ENCODE results near the gene PPP1R13B. TPM values are rescaled to one million over a fixed set of nuclear protein-coding genes. Genes with fewer than 3 reads are reported as not detected.

Gene PPP1R13B
- total RNA-seq, 3 donors from 2014 or later = 6.8 to 11.8 (median 9.7) TPM

DNA sequence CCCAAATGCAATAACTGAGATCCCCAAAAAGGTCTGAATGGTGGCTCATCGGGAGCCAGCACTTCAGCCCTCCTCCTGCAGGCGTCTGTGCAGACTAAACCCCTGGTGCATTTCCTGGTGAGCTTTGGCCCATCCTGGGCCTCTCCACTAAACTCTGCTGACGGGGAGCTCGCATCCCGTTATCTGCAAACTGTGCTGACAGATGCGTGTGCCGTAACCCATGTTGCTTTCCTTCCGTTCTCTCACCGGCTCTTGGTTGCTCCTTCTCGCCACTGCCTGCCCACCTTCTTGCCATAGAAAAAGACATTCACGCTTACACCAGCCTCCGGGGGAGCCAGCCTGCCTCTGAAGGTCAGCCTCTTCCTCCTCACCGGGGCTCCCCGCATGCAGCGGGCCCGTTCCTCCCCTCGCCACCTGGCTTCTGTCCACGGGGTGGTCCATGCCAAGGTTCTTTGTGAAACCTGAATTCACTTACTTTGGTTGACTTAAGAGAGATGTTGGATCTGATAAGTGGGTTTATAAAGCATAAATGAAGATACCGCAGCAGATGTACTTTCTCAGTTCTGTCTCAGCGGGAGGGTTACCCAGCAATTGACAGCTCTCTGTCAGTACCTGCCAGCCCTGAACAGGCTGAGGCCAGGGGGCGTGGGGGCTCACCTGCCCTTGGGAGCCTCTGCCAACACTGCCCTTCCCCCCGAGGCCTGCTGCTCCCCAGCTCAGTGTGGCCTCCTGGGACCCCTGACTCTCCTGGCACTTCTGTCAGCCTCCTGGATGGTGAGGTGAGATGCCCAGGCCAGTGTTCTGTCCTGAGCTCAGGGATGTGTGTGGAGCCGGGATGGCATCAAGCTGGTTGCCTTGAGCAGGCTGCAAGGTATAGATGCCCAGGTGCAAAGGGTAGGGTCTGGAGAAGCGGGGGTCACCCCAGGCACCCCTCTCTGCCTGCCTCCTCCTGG, 117.6 kb downstream of the PPP1R13B start:
- no peak overlapping the region for H3K4me3 Mint-ChIP-seq
- H3K9me3 Mint-ChIP-seq = no peaks in the 10 kb centered on the region
- ATAC-seq = no peak
- no peaks in the 10 kb centered on the region for H3K4me1 Mint-ChIP-seq (ENCODE audit: low read depth)
- DNase-seq = no peak
- H3K36me3 Mint-ChIP-seq (ENCODE audit: insufficient read depth) = peaks cover 13% of the 10 kb centered on the region
- no peaks in the 10 kb centered on the region for H3K27me3 Mint-ChIP-seq (ENCODE audit: low read depth)

GRCh38 chr14:103728721-103729120, 118.7 kb downstream of the PPP1R13B start:
- no peak for ATAC-seq

DNA sequence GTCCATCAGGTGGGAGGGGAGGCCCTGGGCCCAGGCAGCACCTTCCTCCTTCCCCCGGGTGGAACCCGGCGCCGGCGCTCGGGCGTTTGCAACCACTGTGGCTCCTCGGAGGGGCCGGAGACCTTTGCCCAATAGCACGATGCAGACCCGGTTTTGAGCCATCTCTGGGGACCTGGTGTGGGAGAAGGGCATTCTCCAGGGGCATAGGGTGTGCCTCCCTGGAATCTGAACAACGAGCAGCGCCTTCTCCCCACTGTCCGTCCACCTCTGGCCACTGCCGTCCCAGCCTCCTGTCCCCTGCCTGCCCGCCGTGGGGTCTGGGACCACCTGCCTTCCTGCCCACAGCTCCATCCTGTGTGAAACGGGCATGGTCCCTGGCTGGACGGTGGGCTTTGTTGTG, 119.2 kb downstream of the PPP1R13B start:
- Mint-ChIP-seq H3K36me3 (ENCODE audit: insufficient read depth) (peaks cover 13% of the 10 kb centered on the region), H3K9me3 (no peaks in the 10 kb centered on the region), H3K4me1 (ENCODE audit: low read depth) (no peaks in the 10 kb centered on the region), H3K27me3 (ENCODE audit: low read depth) (no peaks in the 10 kb centered on the region), H3K4me3 (no peak overlapping the region)
- ATAC-seq (no peak), DNase-seq (no peak)

More at GRCh38 chr14:103728721-103729120, 118.7 kb downstream of the PPP1R13B start:
- H3K36me3 Mint-ChIP-seq (ENCODE audit: insufficient read depth) = peaks cover 13% of the 10 kb centered on the region
- no peaks in the 10 kb centered on the region for H3K9me3 Mint-ChIP-seq
- no peaks in the 10 kb centered on the region for H3K4me1 Mint-ChIP-seq (ENCODE audit: low read depth)
- no peaks in the 10 kb centered on the region for H3K27me3 Mint-ChIP-seq (ENCODE audit: low read depth)
- DNase-seq = no peak
- H3K4me3 Mint-ChIP-seq = no peak overlapping the region

DNA sequence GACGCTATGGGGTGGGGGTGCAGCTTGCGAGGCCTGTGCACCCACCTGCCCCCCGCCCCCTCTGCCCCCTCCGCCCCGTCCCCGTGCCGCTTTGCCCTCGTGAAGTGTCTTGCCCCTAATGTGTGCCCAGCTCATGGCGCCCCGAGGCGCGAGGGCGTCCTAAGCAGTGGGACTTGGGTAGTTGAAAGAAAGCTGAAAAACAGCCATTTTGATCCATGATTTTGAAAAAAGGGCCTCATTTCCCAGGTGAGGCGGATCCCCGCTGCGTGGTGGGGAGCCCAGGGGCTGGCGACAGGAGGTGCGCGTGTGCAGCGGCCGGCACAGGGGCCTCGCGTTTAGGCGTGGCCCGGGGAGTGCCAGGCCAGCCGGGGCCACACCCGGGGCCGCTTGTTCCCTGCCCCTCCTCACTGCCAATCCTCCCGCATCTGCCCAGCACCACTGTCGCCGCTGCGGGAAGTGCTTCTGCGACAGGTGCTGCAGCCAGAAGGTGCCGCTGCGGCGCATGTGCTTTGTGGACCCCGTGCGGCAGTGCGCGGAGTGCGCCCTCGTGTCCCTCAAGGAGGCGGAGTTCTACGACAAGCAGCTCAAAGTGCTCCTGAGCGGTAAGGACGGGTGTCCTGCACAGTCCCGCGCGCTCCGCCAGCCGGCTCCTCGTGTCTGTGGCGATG, 119.9 kb downstream of the PPP1R13B start:
- Mint-ChIP-seq H3K4me3 (no peak overlapping the region), H3K9me3 (no peaks in the 10 kb centered on the region), H3K27me3 (ENCODE audit: low read depth) (no peaks in the 10 kb centered on the region), H3K4me1 (ENCODE audit: low read depth) (peaks cover 1% of the 10 kb centered on the region), H3K36me3 (ENCODE audit: insufficient read depth) (peaks cover 9% of the 10 kb centered on the region)
- ATAC-seq = no peak
- DNase-seq = no peak

GRCh38 chr14:103726474-103726873, 120.9 kb downstream of the PPP1R13B start:
- no peak for ATAC-seq
- DNase-seq = no peak
- Mint-ChIP-seq H3K4me1 (ENCODE audit: low read depth) (peaks cover 6% of the 10 kb centered on the region), H3K4me3 (no peak overlapping the region), H3K36me3 (ENCODE audit: insufficient read depth) (peaks cover 9% of the 10 kb centered on the region), H3K27me3 (ENCODE audit: low read depth) (no peaks in the 10 kb centered on the region), H3K9me3 (no peaks in the 10 kb centered on the region)

DNA sequence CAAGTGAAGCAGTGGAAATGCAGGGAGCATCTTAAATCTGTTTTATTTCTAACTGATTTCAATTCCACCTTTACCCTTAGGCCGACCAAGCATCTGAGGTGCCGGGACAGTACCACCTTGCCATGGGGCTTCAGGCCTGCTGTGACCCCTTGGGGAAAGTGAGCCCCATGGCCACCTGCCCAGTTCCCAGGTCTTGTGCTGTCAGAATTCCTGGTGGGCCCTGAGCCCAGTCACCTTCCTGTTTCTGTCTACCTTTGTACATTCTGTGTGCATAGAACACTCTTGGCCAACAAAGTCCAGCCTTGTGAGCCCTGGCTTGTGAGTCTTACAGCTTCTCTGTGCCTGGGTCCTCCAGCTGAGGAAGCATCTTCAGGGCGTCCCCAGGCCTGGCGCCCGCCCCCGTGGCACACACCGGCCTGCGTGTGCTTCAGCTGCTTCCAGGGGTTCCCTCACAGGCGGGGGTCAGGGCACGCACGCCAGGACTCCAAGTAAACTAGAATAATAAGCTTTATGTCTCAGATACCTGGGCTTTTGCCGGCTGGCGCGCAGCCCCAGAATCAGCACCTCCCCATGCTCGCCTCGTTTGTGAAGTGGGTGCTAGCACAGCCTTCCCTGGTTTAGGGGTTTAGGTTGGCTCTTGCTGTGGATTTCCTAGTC, 121.5 kb downstream of the PPP1R13B start:
- no peak for ATAC-seq
- Mint-ChIP-seq H3K4me3 (no peak overlapping the region), H3K4me1 (ENCODE audit: low read depth) (peaks cover 7% of the 10 kb centered on the region), H3K36me3 (ENCODE audit: insufficient read depth) (peaks cover 9% of the 10 kb centered on the region), H3K9me3 (no peaks in the 10 kb centered on the region), H3K27me3 (ENCODE audit: low read depth) (no peaks in the 10 kb centered on the region)
- DNase-seq = no peak

- Mint-ChIP-seq H3K27me3 (ENCODE audit: low read depth) (no peaks in the 10 kb centered on the region), H3K36me3 (ENCODE audit: insufficient read depth) (peaks cover 9% of the 10 kb centered on the region), H3K4me3 (no peak overlapping the region), H3K9me3 (no peaks in the 10 kb centered on the region), H3K4me1 (ENCODE audit: low read depth) (peaks cover 9% of the 10 kb centered on the region)
- ATAC-seq (no peak), DNase-seq (no peak)
Observed at GRCh38 chr14:103725001-103725682, 122.2 kb downstream of the PPP1R13B start.

- no peaks in the 10 kb centered on the region for H3K27me3 Mint-ChIP-seq (ENCODE audit: low read depth)
- no peak overlapping the region for H3K4me3 Mint-ChIP-seq
- DNase-seq = no peak
- peaks cover 7% of the 10 kb centered on the region for H3K36me3 Mint-ChIP-seq (ENCODE audit: insufficient read depth)
- ATAC-seq = no peak
- no peaks in the 10 kb centered on the region for H3K9me3 Mint-ChIP-seq
- peaks cover 14% of the 10 kb centered on the region for H3K4me1 Mint-ChIP-seq (ENCODE audit: low read depth)
Observed at GRCh38 chr14:103724116-103724515, 123.3 kb downstream of the PPP1R13B start.

DNA sequence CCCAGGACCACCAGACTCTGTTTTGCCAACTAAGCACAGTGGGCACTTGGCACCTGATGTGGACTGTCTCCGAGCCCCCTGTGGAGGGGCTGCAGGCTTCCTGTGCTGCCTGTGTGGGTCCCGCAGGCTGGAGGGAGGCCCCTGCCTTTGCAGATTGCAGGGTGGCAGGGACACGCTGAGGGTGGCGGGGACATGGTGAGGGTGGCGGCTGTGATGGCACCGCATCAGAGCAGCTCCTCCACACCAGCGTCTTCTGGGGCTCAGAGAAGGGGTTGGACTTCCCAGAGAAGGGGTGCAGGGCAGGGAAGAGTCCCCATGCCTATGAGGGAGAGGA, 123.7 kb downstream of the PPP1R13B start:
- ATAC-seq (no peak), DNase-seq (no peak)
- Mint-ChIP-seq H3K4me1 (ENCODE audit: low read depth) (peaks cover 16% of the 10 kb centered on the region), H3K27me3 (ENCODE audit: low read depth) (no peaks in the 10 kb centered on the region), H3K36me3 (ENCODE audit: insufficient read depth) (peaks cover 3% of the 10 kb centered on the region), H3K4me3 (no peak overlapping the region), H3K9me3 (no peaks in the 10 kb centered on the region)

- Mint-ChIP-seq H3K9me3 (no peaks in the 10 kb centered on the region), H3K4me1 (ENCODE audit: low read depth) (peaks cover 34% of the 10 kb centered on the region), H3K27me3 (ENCODE audit: low read depth) (no peaks in the 10 kb centered on the region), H3K36me3 (ENCODE audit: insufficient read depth) (no peaks in the 10 kb centered on the region), H3K4me3 (no peak overlapping the region)
- ATAC-seq (peak; percentile 62), DNase-seq (no peak)
Observed at GRCh38 chr14:103721334-103722120, 125.8 kb downstream of the PPP1R13B start.

- DNase-seq (no peak), ATAC-seq (no peak)
- H3K36me3 Mint-ChIP-seq (ENCODE audit: insufficient read depth) = no peaks in the 10 kb centered on the region
- no peaks in the 10 kb centered on the region for H3K9me3 Mint-ChIP-seq
- H3K4me1 Mint-ChIP-seq (ENCODE audit: low read depth) = peaks cover 36% of the 10 kb centered on the region
- no peak overlapping the region for H3K4me3 Mint-ChIP-seq
- no peaks in the 10 kb centered on the region for H3K27me3 Mint-ChIP-seq (ENCODE audit: low read depth)
Observed at GRCh38 chr14:103719751-103720150, 127.6 kb downstream of the PPP1R13B start.

DNA sequence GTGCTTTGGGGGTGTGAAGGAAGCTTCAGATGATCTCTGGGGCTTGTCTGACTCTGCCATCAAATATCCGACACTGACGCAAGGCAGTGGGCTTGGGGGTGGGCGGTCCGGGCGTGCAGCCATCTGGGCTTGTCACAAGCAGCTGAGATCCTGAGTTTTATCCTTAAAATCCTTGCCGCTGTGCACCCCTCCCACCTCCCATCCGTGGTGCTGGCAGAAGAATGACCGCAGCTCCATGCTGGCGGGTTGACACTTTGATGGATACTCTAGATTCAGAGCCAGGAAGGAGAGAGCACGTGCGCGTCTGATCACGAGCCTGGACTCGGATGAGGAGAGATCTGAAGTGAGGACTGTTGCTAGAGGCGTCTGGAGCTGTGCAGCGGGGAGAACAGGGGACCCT, 128.8 kb downstream of the PPP1R13B start:
- Mint-ChIP-seq H3K4me3 (peak overlapping the region; percentile 8), H3K9me3 (no peaks in the 10 kb centered on the region), H3K36me3 (ENCODE audit: insufficient read depth) (no peaks in the 10 kb centered on the region), H3K27me3 (ENCODE audit: low read depth) (no peaks in the 10 kb centered on the region), H3K4me1 (ENCODE audit: low read depth) (peaks cover 44% of the 10 kb centered on the region)
- ATAC-seq (no peak), DNase-seq (no peak)

DNA sequence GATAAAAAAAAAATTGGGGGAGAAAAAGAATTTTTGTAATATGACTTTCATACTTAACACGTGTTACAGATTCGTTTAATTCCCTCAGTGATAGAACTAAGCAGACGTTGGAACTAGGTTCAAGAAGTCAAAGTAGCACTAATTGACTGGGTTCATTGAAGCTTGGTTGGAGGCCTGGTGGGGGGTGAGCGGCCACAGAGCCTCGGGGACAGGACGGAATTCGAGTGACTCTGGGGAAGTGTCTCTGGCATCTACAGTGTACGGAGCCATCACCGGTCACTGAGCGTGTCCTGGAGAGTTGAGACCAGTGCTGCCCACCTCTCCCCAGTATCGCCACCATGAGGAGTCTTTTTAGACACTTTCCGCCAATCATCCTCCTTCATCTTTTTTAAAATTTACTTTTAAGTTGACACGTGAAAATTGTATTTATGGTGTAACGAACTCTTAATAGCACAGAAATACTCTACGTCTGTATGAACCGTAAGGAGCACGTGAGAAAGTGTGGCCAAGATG, 130.4 kb downstream of the PPP1R13B start:
- no peak for ATAC-seq
- Mint-ChIP-seq H3K9me3 (no peaks in the 10 kb centered on the region), H3K4me1 (ENCODE audit: low read depth) (peaks cover 50% of the 10 kb centered on the region), H3K4me3 (peak overlapping the region; percentile 84), H3K36me3 (ENCODE audit: insufficient read depth) (no peaks in the 10 kb centered on the region), H3K27me3 (ENCODE audit: low read depth) (no peaks in the 10 kb centered on the region)
- no peak for DNase-seq
